GDM1 (cell line): Measurements from ENCODE around the gene MSL1.

Experiments used
- DNase-seq: peaks from one replicate; lab custom pipeline; 2025; lab: John Stamatoyannopoulos, UW

MSL1 gene

GRCh38 chr17:40121181-40122135 is at the start of gene MSL1:
MSL1 (plus strand) TSS chr17:40121971; CDS start chr17:40122613, 642 bp downstream.
- peak; percentile 68 for DNase-seq

GRCh38 chr17:40072040-40072734 is 49.6 kb upstream of the MSL1 start:
- DNase-seq, result no peak

GRCh38 chr17:40072735-40073346 is 48.9 kb upstream of the MSL1 start:
- no peak for DNase-seq

- DNase-seq, result no peak
Observed at GRCh38 chr17:40073454-40074174, 48.2 kb upstream of the MSL1 start.

- DNase-seq, result no peak
Observed at GRCh38 chr17:40074175-40074512, 47.6 kb upstream of the MSL1 start.

GRCh38 chr17:40074871-40075200 is 46.9 kb upstream of the MSL1 start:
- no peak for DNase-seq

GRCh38 chr17:40075201-40075941 is 46.4 kb upstream of the MSL1 start:
- DNase-seq, result peak; percentile 58

GRCh38 chr17:40075942-40076498 is 45.8 kb upstream of the MSL1 start:
- DNase-seq, result no peak

GRCh38 chr17:40076591-40076990 is 45.2 kb upstream of the MSL1 start:
- no peak for DNase-seq

GRCh38 chr17:40079545-40079944 is 42.2 kb upstream of the MSL1 start:
- DNase-seq, result no peak

GRCh38 chr17:40084477-40084876 is 37.3 kb upstream of the MSL1 start:
- DNase-seq, result no peak

GRCh38 chr17:40086150-40087044 is 35.4 kb upstream of the MSL1 start:
- no peak for DNase-seq

GRCh38 chr17:40087049-40087794 is 34.5 kb upstream of the MSL1 start:
- no peak for DNase-seq

GRCh38 chr17:40087903-40088718 is 33.7 kb upstream of the MSL1 start:
- DNase-seq, result no peak

- DNase-seq, result no peak
Observed at GRCh38 chr17:40089077-40089895, 32.5 kb upstream of the MSL1 start.

GRCh38 chr17:40090237-40091119 is 31.3 kb upstream of the MSL1 start:
- no peak for DNase-seq
